MM.1S (cell line): ENCODE data around the gene CCDC146.
"Not testable (repeated sequence)": the region's sequence is repeated elsewhere in the genome, so short reads cannot be mapped to it uniquely, and the experiment has no call there.

Experiments used
- EZH2 ChIP-seq: fragments of 300-600 bp; sonication (generic); optimal IDR thresholded peaks from 2 replicates; pipeline ENCODE3; 2017; ENCODE audit warnings: low read depth, mild to moderate bottlenecking, antibody characterized with exemption, low read length, mixed read lengths
- EZH2phosphoT487 ChIP-seq: fragments of 300-600 bp; sonication (generic); IDR thresholded peaks from 2 replicates; pipeline ENCODE4 v1.6.1; 2018; ENCODE audit warnings: antibody characterized with exemption, low read length
- TF ChIP-seq, protein P1 (sequence below): fragments of 300-600 bp; sonication (generic); IDR thresholded peaks from 2 replicates; pipeline ENCODE4 v1.5.1; 2016; ENCODE audit warnings: antibody characterized with exemption, low read length, mixed read lengths

DNA sequence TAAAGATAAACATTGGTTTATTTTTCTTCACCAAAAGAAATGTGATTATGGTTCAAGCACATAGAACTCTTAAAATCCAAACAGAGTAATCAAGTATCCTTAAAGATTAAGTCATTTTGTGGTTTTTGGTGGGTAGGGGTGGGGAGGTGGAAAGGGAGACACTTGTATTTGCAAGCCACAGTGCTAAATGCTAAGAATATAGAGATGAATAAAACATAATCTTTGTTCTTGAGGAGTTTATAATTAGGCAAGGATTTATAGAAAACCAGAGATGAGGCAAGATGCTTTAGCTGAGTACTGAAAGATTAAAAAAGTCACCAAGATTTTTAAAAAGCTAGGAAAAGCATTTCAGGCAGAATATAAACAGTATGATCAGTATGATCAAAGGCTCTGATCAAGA, 19.7 kb upstream of the CCDC146 start:
- TF ChIP-seq, protein P1, sequence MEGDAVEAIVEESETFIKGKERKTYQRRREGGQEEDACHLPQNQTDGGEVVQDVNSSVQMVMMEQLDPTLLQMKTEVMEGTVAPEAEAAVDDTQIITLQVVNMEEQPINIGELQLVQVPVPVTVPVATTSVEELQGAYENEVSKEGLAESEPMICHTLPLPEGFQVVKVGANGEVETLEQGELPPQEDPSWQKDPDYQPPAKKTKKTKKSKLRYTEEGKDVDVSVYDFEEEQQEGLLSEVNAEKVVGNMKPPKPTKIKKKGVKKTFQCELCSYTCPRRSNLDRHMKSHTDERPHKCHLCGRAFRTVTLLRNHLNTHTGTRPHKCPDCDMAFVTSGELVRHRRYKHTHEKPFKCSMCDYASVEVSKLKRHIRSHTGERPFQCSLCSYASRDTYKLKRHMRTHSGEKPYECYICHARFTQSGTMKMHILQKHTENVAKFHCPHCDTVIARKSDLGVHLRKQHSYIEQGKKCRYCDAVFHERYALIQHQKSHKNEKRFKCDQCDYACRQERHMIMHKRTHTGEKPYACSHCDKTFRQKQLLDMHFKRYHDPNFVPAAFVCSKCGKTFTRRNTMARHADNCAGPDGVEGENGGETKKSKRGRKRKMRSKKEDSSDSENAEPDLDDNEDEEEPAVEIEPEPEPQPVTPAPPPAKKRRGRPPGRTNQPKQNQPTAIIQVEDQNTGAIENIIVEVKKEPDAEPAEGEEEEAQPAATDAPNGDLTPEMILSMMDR = not testable (repeated sequence)
- not testable (repeated sequence) for TF ChIP-seq EZH2, EZH2phosphoT487
